ENCODE data around the gene SAMD1.

The SAMD1 gene

GRCh38 chr19:14089662-14090508, 666 bp downstream of the SAMD1 start:
- DNase-seq (ENCODE audit: low spot score), result peak; percentile 62

DNA sequence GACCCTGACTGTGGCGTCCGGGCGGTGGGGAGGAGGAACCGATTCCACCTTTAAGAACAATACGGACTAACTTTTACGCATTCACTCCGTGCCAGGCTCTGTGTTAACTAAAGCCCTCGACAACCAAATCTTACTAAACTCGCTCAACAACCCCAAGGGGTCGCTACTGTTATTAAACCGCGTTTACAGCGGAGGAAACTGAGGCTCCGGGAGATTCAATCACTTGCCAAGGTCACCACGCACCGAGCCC, 1.2 kb downstream of the SAMD1 start:
- DNase-seq (ENCODE audit: low spot score), result no peak

- no peak for DNase-seq (ENCODE audit: low spot score)
These were observed 1.7 kb downstream of the SAMD1 start for GRCh38 chr19:14088634-14089411.

- DNase-seq (ENCODE audit: low spot score), result no peak
These were observed 4.5 kb downstream of the SAMD1 start for GRCh38 chr19:14086098-14086497.

- DNase-seq (ENCODE audit: low spot score), result no peak
These were observed 5.1 kb downstream of the SAMD1 start, which contains the start of gene C19orf67 for GRCh38 chr19:14085309-14085995. TSS of gene C19orf67 (minus strand) at chr19:14085783. CDS start at chr19:14085627, 156 bp downstream.

GRCh38 chr19:14082675-14082960, 7.9 kb downstream of the SAMD1 start:
- no peak for DNase-seq (ENCODE audit: low spot score)

DNA sequence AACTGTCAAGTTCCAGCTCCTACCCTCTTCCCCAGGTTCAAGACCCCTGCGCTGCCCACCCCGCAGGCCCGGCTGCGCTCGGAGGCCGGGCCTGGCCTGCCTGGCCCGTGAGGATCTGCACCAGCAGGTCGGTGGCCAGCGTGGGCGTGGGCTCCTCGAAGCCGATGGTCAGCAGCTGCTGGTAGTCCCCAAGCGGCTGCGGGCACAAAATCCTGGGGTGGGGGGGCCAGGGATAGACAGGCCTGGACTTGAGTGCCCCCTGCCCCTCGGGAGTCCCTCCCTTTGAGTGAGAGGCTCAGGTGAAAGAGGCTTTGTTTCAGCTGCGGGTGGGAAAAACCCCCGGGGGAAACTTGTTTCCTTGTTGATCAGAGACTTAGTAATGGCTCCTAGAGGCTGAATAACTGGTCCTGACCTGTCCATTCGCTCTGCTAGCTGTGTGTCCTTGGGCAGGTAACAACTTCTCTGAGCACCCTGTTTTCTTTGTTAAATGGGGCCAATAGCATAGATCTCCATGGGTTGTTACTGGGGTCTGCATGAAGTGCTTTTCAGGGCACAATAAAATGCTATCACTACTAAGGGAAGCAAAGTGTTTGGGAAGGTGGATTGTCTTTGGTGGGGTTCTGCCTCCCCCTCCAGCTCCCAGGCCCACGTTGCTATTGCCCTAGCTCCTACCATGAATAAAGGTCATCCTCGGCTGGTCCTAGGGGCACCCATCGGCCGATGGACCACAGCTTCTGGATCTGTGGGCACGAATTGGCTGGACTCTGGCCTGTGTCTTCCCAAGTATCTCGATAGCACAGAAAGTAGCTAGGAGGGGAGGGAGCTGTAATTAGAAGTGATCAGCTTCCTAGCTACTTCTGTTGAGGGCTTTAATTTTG, 8.5 kb downstream of the SAMD1 start:
- peak; percentile 47 for DNase-seq (ENCODE audit: low spot score)

DNA sequence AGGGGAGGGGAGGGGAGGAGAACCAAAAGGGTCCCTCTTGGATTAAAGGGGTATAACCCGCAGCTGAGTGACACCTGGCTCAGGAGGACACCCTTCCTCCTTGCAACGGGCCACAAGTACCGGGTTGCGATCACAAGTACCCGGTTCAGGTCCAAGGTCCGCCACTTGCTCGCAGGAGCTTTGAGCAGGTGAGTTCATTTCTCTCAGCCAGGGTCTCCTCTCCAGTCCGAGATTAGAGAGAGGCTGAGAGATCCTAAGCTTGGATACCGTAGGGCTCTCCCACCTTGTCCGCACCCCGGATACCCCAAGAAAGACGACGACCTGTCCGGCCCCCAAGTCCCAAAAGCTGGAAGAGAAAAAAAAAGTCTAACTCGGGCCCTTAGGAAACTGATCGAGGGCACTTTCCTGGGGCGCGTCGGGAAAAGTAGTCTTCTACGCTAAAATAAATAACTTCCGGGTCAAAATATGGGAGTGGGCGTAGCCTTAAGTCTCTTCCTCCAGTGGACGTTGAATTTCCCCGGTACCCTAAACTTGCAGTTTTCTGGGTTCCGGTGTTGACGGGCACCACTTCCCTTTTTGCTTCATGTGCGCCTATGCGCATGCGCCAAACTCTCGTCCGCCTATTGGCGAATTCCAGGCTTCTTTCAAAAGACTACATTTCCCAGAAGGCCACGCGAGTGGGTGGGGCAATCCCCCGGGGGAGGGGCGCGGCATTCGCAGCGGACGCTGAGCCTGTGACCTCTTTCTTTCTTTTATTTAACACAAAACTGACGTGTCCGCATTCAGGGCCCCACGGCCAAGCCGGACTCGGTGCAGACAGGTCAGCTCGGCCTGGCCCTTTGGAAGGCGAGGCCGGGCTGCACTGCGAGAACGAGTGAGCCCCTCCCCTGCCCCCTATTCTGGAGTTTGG, 9.4 kb downstream of the SAMD1 start:
- DNase-seq (ENCODE audit: low spot score), result peak; percentile 96

DNA sequence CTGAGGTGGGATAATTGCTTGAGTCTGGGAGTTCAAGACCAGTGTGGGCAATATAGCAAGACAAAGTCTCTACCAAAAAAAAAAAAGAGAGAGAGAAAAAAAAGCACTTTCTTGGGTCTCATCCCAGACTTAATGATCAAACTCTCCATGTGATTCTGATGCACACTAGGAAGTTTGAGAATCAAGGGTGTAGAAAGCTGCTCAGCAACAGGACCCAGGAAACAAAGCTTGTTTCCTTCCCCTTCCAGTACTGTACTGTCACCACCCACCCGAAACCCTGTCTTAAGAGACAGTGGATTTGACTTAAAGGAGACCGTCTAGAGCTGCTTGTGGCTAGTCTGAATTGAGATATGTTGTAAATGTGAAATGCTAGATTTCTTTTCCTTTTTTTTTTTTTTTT, 12.1 kb downstream of the SAMD1 start:
- no peak for DNase-seq (ENCODE audit: low spot score)

GRCh38 chr19:14073925-14074838, 16.4 kb downstream of the SAMD1 start:
- no peak for DNase-seq (ENCODE audit: low spot score)

GRCh38 chr19:14073261-14073924, 17.2 kb downstream of the SAMD1 start:
- peak; percentile 81 for DNase-seq (ENCODE audit: low spot score)

DNA sequence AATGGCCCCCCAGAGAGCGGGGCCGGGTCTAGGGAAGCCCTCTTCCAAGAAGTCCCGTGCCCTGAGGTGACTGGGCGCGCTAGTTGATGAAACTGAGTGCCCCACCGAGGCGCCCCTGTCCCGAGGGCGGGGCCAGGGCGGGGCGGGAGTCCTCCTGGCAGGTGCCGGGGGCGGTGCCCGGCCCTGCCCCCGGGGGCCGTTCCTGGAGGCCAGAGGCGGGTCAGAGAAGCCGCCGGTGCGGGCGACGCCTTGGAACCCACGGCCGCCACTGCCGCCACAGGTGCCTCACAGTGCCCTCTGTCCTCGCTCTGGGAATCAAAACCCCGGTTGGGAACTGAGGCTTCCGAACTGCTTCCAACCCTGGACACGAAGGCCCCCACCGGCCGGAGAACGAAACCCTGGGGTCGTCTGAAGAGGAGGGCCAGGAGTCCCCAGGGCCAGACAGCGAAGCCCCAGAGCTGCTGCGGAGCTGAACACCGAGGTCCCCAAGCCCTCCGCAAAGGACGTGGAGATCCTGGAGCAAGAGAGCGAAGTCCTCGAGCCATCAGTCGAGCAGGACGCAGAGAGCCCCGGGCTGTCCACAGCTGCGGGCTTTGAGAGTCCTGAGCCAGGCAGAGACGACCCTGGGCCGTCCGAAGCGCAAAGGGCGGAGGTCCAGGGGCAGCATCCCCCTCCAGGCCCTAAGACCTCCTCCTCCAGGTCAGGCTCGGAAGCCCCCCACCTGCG, 17.9 kb downstream of the SAMD1 start, which contains the start of gene MISP3:
Gene MISP3 (plus strand): TSS at position 252 of the 726 bp plus-strand sequence. CDS start 524 bp downstream, outside the sequence.
- no peak for DNase-seq (ENCODE audit: low spot score)

GRCh38 chr19:14070268-14071050, 20.1 kb downstream of the SAMD1 start:
- no peak for DNase-seq (ENCODE audit: low spot score)

GRCh38 chr19:14066134-14066533, 24.4 kb downstream of the SAMD1 start:
- no peak for DNase-seq (ENCODE audit: low spot score)

DNA sequence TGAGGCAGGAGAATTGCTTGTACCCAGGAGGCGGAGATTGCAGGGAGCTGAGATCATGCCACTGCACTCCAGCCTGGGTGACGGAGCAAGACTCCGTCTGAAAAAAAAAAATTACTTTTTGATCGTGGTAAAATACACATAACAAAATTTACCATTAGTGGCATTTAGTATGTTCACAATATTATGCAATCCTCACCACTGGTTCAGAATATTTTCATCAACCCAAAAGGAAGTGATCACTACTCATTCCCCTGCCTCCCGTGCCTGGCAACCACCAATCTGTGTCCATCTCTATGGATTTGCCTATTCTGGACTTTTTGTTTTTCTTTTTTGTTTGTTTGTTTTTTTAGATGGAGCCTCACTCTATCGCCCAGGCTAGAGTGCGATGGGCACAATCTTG, 27.4 kb downstream of the SAMD1 start:
- DNase-seq (ENCODE audit: low spot score), result no peak

GRCh38 chr19:14062558-14062855, 28.0 kb downstream of the SAMD1 start:
- no peak for DNase-seq (ENCODE audit: low spot score)

DNA sequence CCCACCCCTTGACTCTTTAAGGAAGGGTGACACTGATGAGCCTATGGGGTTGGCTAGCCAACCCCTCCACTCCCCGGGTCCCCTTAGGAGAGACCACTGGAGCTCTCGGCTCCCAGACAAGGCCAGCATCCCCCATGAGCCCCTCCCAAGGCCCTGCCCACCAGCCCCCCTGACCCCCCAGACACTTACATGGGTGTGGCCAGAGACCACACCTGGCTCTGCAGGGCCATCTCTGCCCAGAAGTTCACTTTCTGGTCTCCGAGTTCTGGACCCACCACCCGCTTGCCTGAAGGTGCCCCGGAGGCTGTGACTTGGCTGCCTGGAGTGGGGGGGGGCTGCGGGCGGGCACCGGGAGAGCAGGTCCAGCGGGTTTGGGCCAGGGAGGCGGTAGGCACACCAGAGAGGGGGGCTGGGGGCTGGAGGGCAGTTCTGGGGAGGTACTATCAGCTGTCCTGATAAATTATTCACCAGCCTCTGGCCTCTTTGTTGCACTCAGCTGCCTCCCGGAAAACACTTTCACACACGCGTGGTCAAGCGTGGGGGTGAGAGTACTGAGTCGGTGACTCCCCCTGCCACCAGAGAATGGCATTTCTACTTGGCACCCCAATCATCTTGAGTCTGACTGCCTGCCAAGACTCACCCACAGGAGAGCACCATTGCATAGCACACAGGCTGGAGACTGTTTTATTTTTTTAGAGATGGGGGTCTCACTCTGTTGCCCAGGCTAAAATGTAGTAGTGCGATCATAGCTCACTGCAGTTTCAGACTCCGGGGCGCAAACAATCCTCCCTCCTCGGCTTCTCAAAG, 28.6 kb downstream of the SAMD1 start, which contains the start of gene PALM3:
Gene PALM3 (minus strand): TSS at position 326 of the 807 bp plus-strand sequence. CDS start 96 bp downstream, at position 230.
- no peak for DNase-seq (ENCODE audit: low spot score)
